ENCODE results near the gene VWA1. TPM values are rescaled to one million over a fixed set of nuclear protein-coding genes. Genes with fewer than 3 reads are reported as not detected.
A peak's percentile ranks its signal among the peaks of the same experiment; 100 is the strongest.
"Not testable (repeated sequence)": the region's sequence is repeated elsewhere in the genome, so short reads cannot be mapped to it uniquely, and the experiment has no call there.

VWA1 gene
- total and polyA plus RNA-seq, 8 donors = 50.0 to 147 (median 72.5) TPM

DNA sequence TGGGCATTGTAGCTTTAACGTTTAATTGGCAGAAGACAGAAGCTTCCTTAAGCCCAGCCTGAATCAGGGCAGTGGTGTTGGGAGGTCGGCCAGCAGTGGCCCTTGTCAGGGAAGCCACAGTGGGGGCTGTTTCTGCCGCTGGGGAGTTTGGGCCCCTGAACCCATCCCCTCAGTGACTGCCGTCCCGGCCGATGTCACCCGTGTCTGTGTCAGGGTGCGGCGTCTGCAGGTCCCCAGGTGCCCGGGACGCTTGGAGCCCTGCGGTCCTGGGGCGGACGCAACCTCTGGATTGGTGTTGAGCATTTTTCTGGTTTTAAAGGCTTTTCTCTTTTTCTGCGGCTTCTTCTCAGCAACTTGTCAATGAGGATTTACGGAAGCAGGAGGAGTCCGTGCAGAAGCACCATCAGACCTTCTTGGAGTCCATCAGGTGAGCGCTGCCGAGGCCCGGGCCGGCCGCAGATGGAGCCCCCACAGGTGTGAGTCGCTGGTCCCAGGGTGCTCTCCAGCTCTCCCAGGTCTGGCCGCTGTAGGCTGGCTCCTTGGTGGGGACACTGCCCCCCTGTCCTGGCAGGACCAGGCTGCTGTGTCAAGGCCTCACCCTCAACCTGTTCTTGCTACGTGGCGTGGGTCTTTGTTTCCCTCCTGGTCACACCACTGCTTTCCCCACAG, 16.3 kb downstream of the VWA1 start:
- no peak for ATAC-seq
- intact Hi-C loops (cut with DNase I) = no loop called here
- DNase-seq = peak in 1 of 4 donors; percentile 62
- Histone ChIP-seq H3K27me3 (no peaks in the 10 kb centered on the region), H3K9me3 (no peaks in the 10 kb centered on the region), H3K4me3 (no peak overlapping the region), H3K36me3 (no peaks in the 10 kb centered on the region), H3K27ac (no peak overlapping the region), H3K4me1 (no peaks in the 10 kb centered on the region)
- TF ChIP-seq, protein P1, sequence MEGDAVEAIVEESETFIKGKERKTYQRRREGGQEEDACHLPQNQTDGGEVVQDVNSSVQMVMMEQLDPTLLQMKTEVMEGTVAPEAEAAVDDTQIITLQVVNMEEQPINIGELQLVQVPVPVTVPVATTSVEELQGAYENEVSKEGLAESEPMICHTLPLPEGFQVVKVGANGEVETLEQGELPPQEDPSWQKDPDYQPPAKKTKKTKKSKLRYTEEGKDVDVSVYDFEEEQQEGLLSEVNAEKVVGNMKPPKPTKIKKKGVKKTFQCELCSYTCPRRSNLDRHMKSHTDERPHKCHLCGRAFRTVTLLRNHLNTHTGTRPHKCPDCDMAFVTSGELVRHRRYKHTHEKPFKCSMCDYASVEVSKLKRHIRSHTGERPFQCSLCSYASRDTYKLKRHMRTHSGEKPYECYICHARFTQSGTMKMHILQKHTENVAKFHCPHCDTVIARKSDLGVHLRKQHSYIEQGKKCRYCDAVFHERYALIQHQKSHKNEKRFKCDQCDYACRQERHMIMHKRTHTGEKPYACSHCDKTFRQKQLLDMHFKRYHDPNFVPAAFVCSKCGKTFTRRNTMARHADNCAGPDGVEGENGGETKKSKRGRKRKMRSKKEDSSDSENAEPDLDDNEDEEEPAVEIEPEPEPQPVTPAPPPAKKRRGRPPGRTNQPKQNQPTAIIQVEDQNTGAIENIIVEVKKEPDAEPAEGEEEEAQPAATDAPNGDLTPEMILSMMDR (IDR thresholded peaks at IDR 0.05) = no peak

DNA sequence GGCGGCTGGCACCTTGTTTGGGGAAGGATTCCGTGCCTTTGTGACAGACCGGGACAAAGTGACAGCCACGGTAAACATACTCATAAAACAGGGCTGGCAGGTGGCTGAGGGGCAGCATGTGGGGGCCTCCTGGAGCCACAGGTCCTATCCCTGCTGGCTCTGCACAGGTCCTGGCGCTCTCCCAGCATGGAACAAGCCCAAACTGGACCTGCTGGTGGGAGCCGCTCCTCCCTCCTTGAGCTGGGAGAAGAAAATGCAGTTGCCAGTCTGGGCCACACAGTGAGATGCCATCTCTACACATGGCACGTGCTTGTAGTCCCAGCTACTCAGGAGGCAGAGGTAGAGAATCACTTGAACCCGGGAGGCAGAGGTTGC, 16.9 kb downstream of the VWA1 start:
- H3K27ac ChIP-seq; DNase-seq; H3K9me3 ChIP-seq; H3K27me3 ChIP-seq; H3K36me3 ChIP-seq; H3K4me3 ChIP-seq; intact Hi-C loops (cut with DNase I); ATAC-seq; H3K4me1 ChIP-seq: not testable (repeated sequence)

GRCh38 chr1:1452882-1453281, 17.4 kb downstream of the VWA1 start:
- no peaks in the 10 kb centered on the region for H3K27me3 ChIP-seq
- H3K27ac ChIP-seq = no peak overlapping the region
- DNase-seq (peak in 1 of 4 donors; percentile 61), ATAC-seq (no peak)
- no peaks in the 10 kb centered on the region for H3K4me1 ChIP-seq
- H3K36me3 ChIP-seq = no peaks in the 10 kb centered on the region
- no peak overlapping the region for H3K4me3 ChIP-seq
- intact Hi-C loops (cut with DNase I) = no loop called here
- H3K9me3 ChIP-seq = no peaks in the 10 kb centered on the region
- TF ChIP-seq, protein P1 (IDR thresholded peaks at IDR 0.05) = no peak

- H3K27me3 ChIP-seq; intact Hi-C loops (cut with DNase I); ATAC-seq; DNase-seq; H3K9me3 ChIP-seq; H3K27ac ChIP-seq; H3K4me3 ChIP-seq; H3K4me1 ChIP-seq; H3K36me3 ChIP-seq: not testable (repeated sequence)
Observed at GRCh38 chr1:1454286-1455056, 19.0 kb downstream of the VWA1 start.

GRCh38 chr1:1455366-1455884, 19.9 kb downstream of the VWA1 start:
- TF ChIP-seq, protein P1 (IDR thresholded peaks at IDR 0.05) = no peak
- Histone ChIP-seq H3K27ac (no peak overlapping the region), H3K4me1 (no peaks in the 10 kb centered on the region), H3K36me3 (no peaks in the 10 kb centered on the region), H3K4me3 (no peak overlapping the region), H3K27me3 (peaks cover 0 to 5% of the 10 kb centered on the region in 2 donors), H3K9me3 (no peaks in the 10 kb centered on the region)
- intact Hi-C loops (cut with DNase I) = no loop called here
- no peak for ATAC-seq
- DNase-seq = peak in 1 of 4 donors; percentile 64

DNA sequence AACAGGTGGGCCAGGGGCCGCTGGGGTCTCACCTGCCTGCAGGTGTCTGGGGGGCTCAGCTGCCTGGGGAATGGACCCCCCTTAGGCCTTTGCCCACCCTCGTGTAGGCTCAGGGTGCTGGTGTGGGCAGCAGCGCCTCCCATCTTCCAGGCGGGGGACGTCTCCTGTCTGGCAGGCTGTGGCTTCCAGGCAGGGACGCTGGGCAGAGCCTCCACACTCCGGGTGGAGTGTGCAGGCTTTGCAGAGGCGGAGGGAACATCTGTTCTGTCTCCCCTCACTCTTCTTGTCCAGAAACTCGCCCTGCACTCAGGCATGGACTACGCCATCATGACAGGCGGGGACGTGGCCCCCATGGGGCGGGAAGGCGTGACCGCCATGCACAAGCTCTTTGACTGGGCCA, 20.4 kb downstream of the VWA1 start:
- H3K27me3 ChIP-seq; H3K36me3 ChIP-seq; DNase-seq; H3K4me1 ChIP-seq; H3K4me3 ChIP-seq; H3K9me3 ChIP-seq; H3K27ac ChIP-seq; ATAC-seq; intact Hi-C loops (cut with DNase I): not testable (repeated sequence)

DNA sequence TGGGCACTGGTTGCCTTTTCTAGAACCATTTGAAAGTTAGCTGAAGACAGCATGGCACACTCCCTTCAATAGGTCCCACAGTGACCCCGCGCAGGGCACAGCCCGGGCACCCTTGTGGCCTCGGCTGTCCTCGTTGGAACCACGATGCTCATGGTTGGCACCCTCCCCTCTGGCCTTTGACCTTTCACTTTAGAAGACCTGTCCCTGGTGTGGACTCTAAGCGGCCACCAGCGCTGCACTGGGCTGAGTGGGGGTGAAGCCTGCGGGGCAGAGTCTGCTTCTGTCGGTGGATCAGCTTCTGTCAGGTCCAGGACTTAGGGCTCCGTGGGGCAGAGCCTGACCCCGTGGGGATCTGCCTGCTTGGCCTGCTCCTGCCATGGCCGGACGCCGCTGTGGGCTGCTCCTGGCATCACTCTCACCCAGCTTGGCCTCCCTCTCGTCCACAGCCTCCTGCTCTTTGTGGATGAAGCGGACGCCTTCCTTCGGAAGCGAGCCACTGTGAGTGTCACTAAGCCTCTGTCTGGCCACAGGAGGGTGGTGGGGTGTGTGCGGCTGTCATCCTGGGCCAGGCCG, 21.3 kb downstream of the VWA1 start:
- DNase-seq; H3K36me3 ChIP-seq; H3K9me3 ChIP-seq; H3K27ac ChIP-seq; ATAC-seq; intact Hi-C loops (cut with DNase I); H3K4me3 ChIP-seq; H3K4me1 ChIP-seq: not testable (repeated sequence)
- peaks cover 0 to 11% of the 10 kb centered on the region in 2 donors for H3K27me3 ChIP-seq

DNA sequence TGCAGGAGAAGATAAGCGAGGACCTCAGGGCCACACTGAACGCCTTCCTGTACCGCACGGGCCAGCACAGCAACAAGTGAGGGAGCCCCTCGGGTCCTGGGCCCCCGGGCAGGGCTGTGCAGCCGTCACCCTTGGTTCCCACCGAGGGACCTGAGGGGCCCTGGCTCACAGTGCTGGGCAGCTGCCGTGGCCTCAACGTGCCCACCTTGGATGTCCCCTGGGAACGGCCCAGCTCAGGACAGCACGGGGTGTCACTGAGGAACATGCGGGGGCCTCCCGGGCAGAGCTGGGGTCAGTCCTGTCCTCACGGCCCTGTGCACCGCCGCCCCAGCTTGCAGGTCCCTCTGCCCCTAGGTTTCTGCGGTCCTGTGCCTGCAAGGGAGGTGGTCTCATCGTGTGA, 23.7 kb downstream of the VWA1 start:
- H3K4me3 ChIP-seq; DNase-seq; H3K36me3 ChIP-seq; H3K27ac ChIP-seq; intact Hi-C loops (cut with DNase I); H3K9me3 ChIP-seq; H3K4me1 ChIP-seq; ATAC-seq: not testable (repeated sequence)
- peaks cover 0 to 11% of the 10 kb centered on the region in 2 donors for H3K27me3 ChIP-seq

DNA sequence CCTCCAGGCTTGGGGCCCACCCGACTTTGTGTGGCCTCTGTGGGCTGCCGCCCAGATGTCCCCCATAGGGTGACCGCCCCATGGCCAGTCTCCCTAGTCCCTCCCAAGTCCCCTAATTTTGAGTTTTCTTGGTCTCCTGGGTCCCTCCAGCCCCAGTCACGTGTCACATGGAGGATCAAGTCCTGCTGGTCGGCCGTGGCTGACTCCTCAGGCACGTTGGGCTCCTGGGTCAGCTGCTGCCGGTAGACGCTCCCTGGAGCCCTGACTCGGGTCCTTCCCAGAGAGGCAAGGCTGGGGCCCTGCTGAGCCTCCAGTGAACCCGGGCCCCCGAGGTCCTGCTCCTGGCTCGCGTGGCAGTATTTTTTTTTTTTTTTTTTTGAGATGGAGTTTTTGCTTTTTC, 24.2 kb downstream of the VWA1 start:
- H3K36me3 ChIP-seq; H3K4me3 ChIP-seq; intact Hi-C loops (cut with DNase I); DNase-seq; ATAC-seq; H3K27ac ChIP-seq; H3K4me1 ChIP-seq; H3K9me3 ChIP-seq: not testable (repeated sequence)
- peaks cover 0 to 11% of the 10 kb centered on the region in 2 donors for H3K27me3 ChIP-seq

Measured in left lung (tissue), 10 donors.